Esophagus muscularis mucosa (tissue), 4 donors: ENCODE measurements around the gene MKRN2. TPM values are rescaled to one million over a fixed set of nuclear protein-coding genes. Genes with fewer than 3 reads are reported as not detected.
"Not testable (repeated sequence)": the region's sequence is repeated elsewhere in the genome, so short reads cannot be mapped to it uniquely, and the experiment has no call there.

ENCODE experiments used
- DNase-seq: peaks from one replicate; pipeline ENCODE4 v3.0.0-alpha.2; 2017; ENCODE audit errors: extremely low spot score
- H3K27ac ChIP-seq, 4 donors: fragments of 200-600 bp; sonication (generic); replicated peaks in 1 of 4; 1 replicate in 3 of 4; 2 replicates in 1 of 4; pipeline ENCODE4 v1.5.1; 2016 to 2019; ENCODE audit warnings: mild to moderate bottlenecking in 1 of 4
- H3K27me3 ChIP-seq, 4 donors: fragments of 200-600 bp; sonication (generic); one replicate each; pipeline versions ENCODE4 v1.5.1 to v1.6.0; 2016 to 2019
- H3K36me3 ChIP-seq, 4 donors: fragments of 200-600 bp; sonication (generic); one replicate each; pipeline ENCODE4 v1.5.1; 2016 to 2019
- H3K4me1 ChIP-seq, 4 donors: fragments of 200-600 bp; sonication (generic); one replicate each; pipeline ENCODE4 v1.5.1; 2016 to 2019
- H3K4me3 ChIP-seq, 4 donors: fragments of 200-600 bp; sonication (generic); 1 replicate in 2 of 4; 2 replicates in 2 of 4; pipeline ENCODE4 v1.5.1; 2016 to 2019; ENCODE audit warnings: mild to moderate bottlenecking in 4 of 4, moderate library complexity in 1 of 4
- H3K9me3 ChIP-seq, 4 donors: fragments of 200-600 bp; sonication (generic); 1 replicate in 3 of 4; 2 replicates in 1 of 4; pipeline ENCODE4 v1.5.1; 2016 to 2019
- EP300 ChIP-seq: sonication (generic); formaldehyde crosslinking; IDR thresholded peaks from one replicate; pipeline ENCODE4 v1.6.1; 2017; ENCODE audit warnings: antibody characterized with exemption
- POLR2A ChIP-seq: fragments of 450-650 bp; IDR thresholded peaks from one replicate; pipeline ENCODE4 v1.6.1; 2017; ENCODE audit warnings: antibody characterized with exemption, moderate library complexity, mild to moderate bottlenecking, low read depth
- POLR2AphosphoS5 ChIP-seq, 2 donors: sonication (generic); formaldehyde crosslinking; IDR thresholded peaks; one replicate each; pipeline ENCODE4 v1.6.1; 2017; ENCODE audit warnings: antibody characterized with exemption in 2 of 2
- WGBS: methylation state at CpG from one replicate; pipeline ENCODE4 v1.1.5; 2018; 5-methylcytosine and 5-hydroxymethylcytosine counted together
- intact Hi-C: fragments of 100-400 bp; cut with DNase I; formaldehyde crosslinking; loops from one replicate; pipeline ENCODE4 v1.15.1; 2023
- total RNA-seq, 4 donors: library from RNA; depleted of rRNA; stranded (reverse); fragments of >200 nt; gene quantifications; one replicate each; pipeline versions ENCODE4 v1.1.0 to v1.2.1, GENCODE V29; 2016
- TF ChIP-seq, protein P1 (sequence below), 3 experiments: fragments of 200-600 bp in 2 of 3; fragments of 450-650 bp in 1 of 3; sonication (generic) in 2 of 3; IDR thresholded peaks; one replicate each; pipeline ENCODE4 v1.5.1; 2017 to 2019; ENCODE audit warnings: antibody characterized with exemption in 3 of 3, mild to moderate bottlenecking in 2 of 3, moderate library complexity in 1 of 3

MKRN2 gene
- total RNA-seq, 4 donors from 2014 or later, result 29.5 to 55.1 (median 38.0) TPM

- intact Hi-C loops, result no loop called here
- no peak overlapping the region for H3K4me3 ChIP-seq
- H3K27ac ChIP-seq, result no peak overlapping the region
- no peaks in the 10 kb centered on the region for H3K27me3 ChIP-seq
- DNase-seq, result no peak
- no peaks in the 10 kb centered on the region for H3K9me3 ChIP-seq
- TF ChIP-seq, protein P1, sequence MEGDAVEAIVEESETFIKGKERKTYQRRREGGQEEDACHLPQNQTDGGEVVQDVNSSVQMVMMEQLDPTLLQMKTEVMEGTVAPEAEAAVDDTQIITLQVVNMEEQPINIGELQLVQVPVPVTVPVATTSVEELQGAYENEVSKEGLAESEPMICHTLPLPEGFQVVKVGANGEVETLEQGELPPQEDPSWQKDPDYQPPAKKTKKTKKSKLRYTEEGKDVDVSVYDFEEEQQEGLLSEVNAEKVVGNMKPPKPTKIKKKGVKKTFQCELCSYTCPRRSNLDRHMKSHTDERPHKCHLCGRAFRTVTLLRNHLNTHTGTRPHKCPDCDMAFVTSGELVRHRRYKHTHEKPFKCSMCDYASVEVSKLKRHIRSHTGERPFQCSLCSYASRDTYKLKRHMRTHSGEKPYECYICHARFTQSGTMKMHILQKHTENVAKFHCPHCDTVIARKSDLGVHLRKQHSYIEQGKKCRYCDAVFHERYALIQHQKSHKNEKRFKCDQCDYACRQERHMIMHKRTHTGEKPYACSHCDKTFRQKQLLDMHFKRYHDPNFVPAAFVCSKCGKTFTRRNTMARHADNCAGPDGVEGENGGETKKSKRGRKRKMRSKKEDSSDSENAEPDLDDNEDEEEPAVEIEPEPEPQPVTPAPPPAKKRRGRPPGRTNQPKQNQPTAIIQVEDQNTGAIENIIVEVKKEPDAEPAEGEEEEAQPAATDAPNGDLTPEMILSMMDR (IDR thresholded peaks at IDR 0.05), result no peak
- TF ChIP-seq POLR2A (no peak), POLR2AphosphoS5 (IDR thresholded peaks at IDR 0.05) (no peak), EP300 (no peak)
- H3K4me1 ChIP-seq, result peaks cover 19 to 47% (median 25%) of the 10 kb centered on the region in 4 donors
- 97% methylated on average over 6 of the region's 6 CpGs for WGBS
- H3K36me3 ChIP-seq, result peaks cover 8 to 49% (median 31%) of the 10 kb centered on the region in 4 donors
Observed at GRCh38 chr3:12618426-12618825, 61.5 kb downstream of the MKRN2 start.

DNA sequence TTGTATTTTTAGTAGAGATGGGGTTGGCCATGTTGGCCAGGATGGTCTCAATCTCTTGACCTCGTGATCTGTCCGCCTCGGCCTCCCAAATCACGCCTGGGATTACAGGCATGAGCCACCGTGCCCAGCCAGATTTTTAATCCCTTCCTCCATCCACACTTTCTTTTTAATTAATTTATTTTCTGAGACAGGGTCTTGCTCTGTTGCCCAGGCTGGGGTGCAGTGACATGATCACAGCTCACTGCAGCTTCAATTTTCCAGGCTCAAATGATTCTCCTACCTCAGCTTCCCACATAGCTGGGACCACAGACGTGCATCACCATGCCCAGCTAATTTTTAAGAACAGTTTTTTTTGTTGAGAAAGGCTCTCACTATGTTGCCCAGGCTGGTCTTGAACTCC, 63.4 kb downstream of the MKRN2 start:
- WGBS, result 87% methylated on average over 6 of the region's 6 CpGs
- Histone ChIP-seq H3K9me3 (no peaks in the 10 kb centered on the region), H3K27me3 (no peaks in the 10 kb centered on the region), H3K4me3 (no peak overlapping the region), H3K36me3 (peaks cover 8 to 34% (median 28%) of the 10 kb centered on the region in 4 donors), H3K27ac (no peak overlapping the region), H3K4me1 (peaks cover 24 to 56% (median 38%) of the 10 kb centered on the region in 4 donors)
- TF ChIP-seq POLR2AphosphoS5 (IDR thresholded peaks at IDR 0.05) (no peak), POLR2A (no peak), EP300 (no peak)
- TF ChIP-seq, protein P1 (IDR thresholded peaks at IDR 0.05), result no peak
- intact Hi-C loops, result no loop called here
- DNase-seq, result no peak

- DNase-seq, result no peak
- no peaks in the 10 kb centered on the region for H3K27me3 ChIP-seq
- intact Hi-C loops, result no loop called here
- TF ChIP-seq EP300 (no peak), POLR2A (no peak), POLR2AphosphoS5 (IDR thresholded peaks at IDR 0.05) (no peak)
- TF ChIP-seq, protein P1 (IDR thresholded peaks at IDR 0.05), result no peak
- H3K27ac ChIP-seq, result no peak overlapping the region
- no peak overlapping the region for H3K4me3 ChIP-seq
- no peaks in the 10 kb centered on the region for H3K9me3 ChIP-seq
- H3K36me3 ChIP-seq, result peaks cover 8 to 30% (median 24%) of the 10 kb centered on the region in 4 donors
- H3K4me1 ChIP-seq, result peaks cover 26 to 56% (median 43%) of the 10 kb centered on the region in 4 donors
Observed at GRCh38 chr3:12620729-12621128, 63.8 kb downstream of the MKRN2 start.

- intact Hi-C loops, result no loop called here
- Histone ChIP-seq H3K9me3 (no peaks in the 10 kb centered on the region), H3K4me3 (no peak overlapping the region), H3K36me3 (peaks cover 4 to 14% (median 10%) of the 10 kb centered on the region in 4 donors), H3K27ac (no peak overlapping the region), H3K27me3 (no peaks in the 10 kb centered on the region), H3K4me1 (peaks cover 40 to 71% (median 59%) of the 10 kb centered on the region in 4 donors)
- TF ChIP-seq POLR2AphosphoS5 (IDR thresholded peaks at IDR 0.05) (no peak), EP300 (no peak)
- WGBS, result 64% methylated on average over 4 of the region's 4 CpGs
- no peak for DNase-seq
Observed at GRCh38 chr3:12622335-12622734, 65.4 kb downstream of the MKRN2 start.

DNA sequence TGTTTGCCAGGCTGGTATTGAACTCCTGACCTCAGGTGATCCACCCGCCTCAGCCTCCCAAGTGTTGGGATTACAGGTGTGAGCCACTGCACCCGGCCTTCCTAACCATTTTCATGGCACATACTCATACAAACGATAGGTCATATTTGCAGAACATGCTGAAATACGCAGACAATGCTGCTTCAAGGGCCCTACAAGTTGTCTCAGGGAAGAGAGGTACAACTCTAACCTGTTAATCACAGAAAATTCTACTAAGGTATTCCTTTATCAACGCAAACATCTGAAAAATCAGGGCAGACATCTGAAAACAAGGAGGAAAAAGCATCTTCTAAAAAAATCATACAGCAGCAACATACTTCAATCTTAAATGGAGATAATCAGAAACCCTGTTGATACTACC, 67.2 kb downstream of the MKRN2 start:
- H3K4me1 ChIP-seq, result peaks cover 43 to 88% (median 74%) of the 10 kb centered on the region in 4 donors
- H3K9me3 ChIP-seq, result no peaks in the 10 kb centered on the region
- TF ChIP-seq POLR2A (no peak), POLR2AphosphoS5 (IDR thresholded peaks at IDR 0.05) (no peak), EP300 (no peak)
- TF ChIP-seq, protein P1 (IDR thresholded peaks at IDR 0.05), result no peak
- 94% methylated on average over 5 of the region's 5 CpGs for WGBS
- no peak overlapping the region for H3K27ac ChIP-seq
- H3K4me3 ChIP-seq, result no peak overlapping the region
- no peak for DNase-seq
- no peaks in the 10 kb centered on the region for H3K27me3 ChIP-seq
- intact Hi-C loops, result no loop called here
- no peaks in the 10 kb centered on the region for H3K36me3 ChIP-seq

GRCh38 chr3:12624964-12625363, 68.1 kb downstream of the MKRN2 start:
- DNase-seq, H3K27me3 ChIP-seq, H3K9me3 ChIP-seq, H3K27ac ChIP-seq, H3K4me3 ChIP-seq, H3K36me3 ChIP-seq, intact Hi-C loops: not testable (repeated sequence)
- H3K4me1 ChIP-seq, result peaks cover 49 to 93% (median 83%) of the 10 kb centered on the region in 4 donors
- 99% methylated on average over 3 of the region's 3 CpGs for WGBS
